CD4-positive, alpha-beta T cell treated with Interleukin-17A for 4 hours (primary cell): ENCODE data around the gene TMEM239.
"Not testable (repeated sequence)": the region's sequence is repeated elsewhere in the genome, so short reads cannot be mapped to it uniquely, and the experiment has no call there.

Experiments
- DNase-seq: peaks from one replicate; pipeline ENCODE4 v3.0.0-alpha.2; 2020; ENCODE audit warnings: mixed read lengths

The TMEM239 gene

DNA sequence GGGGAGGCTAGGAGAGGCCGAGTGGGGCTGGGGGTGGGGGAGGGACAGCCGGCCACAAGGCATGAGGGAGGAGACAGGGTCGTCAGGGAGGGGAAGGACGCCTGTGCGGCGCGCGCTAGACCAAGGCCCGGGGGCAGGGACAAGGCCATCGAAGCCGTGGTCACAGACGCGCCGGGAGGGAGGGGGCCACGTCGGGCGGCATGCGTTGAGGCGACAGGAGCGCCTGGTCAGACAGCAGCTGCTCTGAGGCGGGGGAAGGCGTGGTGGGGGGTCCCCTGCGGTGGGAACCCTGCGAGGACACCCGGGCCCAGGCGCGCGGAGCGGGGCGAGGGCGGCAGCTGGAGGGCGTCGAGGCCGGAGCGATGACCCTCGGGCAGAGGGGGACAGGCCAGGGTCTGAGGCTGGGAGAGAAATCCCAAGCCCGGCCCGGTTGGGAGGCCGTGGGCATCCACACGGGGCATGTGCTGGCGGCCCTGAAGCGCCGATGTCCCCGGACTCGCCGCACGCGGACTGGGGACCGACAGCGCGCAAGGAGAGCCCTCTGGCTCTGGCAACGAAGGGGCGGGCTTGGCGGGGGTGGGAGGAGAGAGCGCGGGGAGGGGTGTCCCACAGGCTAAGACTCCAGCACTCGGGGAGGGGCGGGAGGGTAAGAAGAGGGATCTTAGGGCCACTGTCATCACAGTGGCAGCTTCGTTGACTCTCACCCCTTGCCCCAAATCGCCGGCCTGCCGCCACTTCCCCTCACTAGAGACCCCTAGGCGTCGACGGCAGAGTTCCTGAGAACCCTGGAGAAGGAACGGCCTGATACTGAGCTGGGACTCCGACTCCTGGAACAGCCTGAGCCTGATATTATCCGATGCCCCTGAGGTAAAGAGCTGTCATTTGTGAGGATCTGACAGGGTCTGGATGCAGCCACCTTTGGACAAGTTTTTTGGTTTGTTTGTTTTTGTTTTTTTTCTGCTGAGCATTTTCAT is 5.0 kb downstream of the TMEM239 start:
- DNase-seq = peak; percentile 22

- peak; percentile 60 for DNase-seq
Measured at GRCh38 chr20:2822073-2822472, 5.9 kb downstream of the TMEM239 start.

GRCh38 chr20:2825761-2826160 is 9.6 kb downstream of the TMEM239 start:
- DNase-seq = no peak

- DNase-seq = no peak
Measured at GRCh38 chr20:2826655-2827054, 10.5 kb downstream of the TMEM239 start.

DNA sequence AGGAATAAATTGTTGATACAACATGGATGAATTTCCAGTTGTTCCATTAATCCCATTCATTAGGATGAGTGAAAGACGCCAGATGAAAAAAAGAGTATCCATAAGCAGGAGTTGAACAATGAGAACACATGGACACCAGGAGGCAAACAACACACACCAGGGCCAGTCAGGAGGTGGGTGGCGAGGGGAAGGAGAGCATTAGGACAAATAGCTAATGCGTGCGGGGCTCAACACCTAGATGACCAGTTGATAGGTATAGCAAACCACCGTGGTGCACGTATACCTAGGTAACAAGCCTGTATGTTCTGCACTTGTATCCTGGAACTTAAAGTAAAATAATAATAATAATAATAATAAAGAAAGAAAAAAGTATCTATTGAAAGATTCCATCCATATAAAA is 13.2 kb downstream of the TMEM239 start:
- DNase-seq = no peak

GRCh38 chr20:2831206-2831605 is 15.0 kb downstream of the TMEM239 start:
- DNase-seq = not testable (repeated sequence)

GRCh38 chr20:2833761-2834160 is 17.6 kb downstream of the TMEM239 start:
- DNase-seq = no peak

DNA sequence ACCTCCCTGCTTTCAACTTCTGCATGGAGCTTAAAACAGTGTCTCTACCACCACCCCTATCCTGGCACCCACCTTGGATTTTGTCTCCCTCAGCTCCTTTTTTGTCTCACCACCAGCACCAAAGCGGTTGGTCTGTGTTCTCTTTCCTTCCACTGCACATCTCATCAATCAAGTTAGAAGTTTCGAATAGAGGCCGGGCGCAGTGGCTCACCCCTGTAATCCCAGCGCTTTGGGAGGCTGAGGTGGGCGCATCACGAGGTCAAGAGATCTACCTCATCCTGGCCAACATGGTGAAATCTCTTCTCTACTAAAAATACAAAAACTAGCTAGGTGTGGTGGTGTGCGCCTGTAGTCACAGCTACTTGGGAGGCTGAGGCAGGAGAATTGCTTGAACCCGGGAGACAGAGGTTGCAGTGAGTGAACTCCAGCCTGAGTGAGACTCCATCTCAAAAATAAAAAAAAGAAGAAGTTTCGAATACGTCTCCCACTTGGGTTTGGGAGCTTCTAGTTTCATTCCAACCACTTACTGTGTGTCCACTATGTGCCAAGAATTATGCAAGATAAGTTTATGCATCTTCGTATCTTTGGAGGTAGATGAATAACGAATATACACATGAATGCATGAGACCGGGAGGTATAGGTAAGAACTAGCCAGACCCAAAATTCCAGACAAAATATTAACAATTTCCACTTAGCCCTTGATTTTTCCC is 18.4 kb downstream of the TMEM239 start:
- DNase-seq = no peak

DNA sequence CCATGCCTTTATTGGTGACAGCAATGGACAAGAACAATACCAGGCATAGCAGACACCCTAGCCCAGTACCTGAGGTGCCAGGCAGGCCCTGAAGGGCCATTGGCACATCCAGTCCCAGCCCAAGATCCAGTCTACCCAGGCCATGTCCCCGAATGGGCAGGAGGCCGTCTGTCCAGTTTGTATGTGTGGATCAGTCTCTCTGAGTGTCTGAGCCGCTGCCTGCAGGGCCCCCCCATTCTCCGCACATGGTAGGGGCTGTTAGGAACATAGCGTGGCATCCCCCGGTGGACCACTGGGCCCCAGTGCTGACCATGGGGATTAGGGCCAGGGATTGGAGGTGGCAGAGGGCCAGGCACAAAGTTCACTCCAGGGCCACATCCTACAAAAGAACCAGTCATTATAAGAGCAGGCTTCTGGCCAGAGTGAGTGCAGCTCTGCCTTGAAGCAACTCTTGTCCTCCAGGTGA is 19.2 kb downstream of the TMEM239 start:
- no peak for DNase-seq

GRCh38 chr20:2836035-2836434 is 19.9 kb downstream of the TMEM239 start:
- no peak for DNase-seq

DNA sequence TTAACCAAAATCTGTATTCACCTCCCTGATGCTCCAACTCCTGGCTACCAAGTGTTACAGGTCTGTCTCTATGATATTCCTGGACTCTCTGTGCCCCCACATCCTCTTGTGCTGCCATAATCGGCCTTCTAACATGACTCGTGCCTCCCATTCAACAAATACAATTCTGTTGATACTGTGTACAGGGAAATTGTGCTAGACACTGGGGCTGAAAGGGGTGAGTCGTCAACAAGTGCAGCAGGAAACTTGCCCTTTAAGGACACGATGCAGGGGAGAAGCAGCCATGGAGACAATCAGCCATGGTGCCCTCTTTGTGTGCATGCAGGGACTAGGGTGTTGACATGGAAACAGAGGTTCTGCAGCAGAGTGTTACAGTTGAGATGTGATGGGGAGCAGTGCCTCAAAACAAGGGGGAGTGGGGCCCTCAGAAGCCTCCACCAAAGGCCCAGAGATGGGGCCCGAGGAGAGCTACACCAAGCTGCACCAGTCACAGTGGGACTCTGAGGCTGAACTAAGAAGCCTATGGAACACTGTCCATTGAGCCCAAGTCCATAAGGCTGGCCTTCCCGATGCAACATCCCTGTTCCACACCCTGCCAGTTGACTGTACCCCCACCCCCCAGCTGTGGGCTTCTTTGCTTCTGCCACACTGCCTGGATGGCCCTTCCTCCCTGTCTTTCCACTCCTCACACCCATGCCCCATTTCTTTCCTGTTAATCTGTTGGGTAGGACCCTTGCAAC is 21.2 kb downstream of the TMEM239 start:
- no peak for DNase-seq

- DNase-seq = no peak
Measured at GRCh38 chr20:2838170-2838797, 22.1 kb downstream of the TMEM239 start.

DNA sequence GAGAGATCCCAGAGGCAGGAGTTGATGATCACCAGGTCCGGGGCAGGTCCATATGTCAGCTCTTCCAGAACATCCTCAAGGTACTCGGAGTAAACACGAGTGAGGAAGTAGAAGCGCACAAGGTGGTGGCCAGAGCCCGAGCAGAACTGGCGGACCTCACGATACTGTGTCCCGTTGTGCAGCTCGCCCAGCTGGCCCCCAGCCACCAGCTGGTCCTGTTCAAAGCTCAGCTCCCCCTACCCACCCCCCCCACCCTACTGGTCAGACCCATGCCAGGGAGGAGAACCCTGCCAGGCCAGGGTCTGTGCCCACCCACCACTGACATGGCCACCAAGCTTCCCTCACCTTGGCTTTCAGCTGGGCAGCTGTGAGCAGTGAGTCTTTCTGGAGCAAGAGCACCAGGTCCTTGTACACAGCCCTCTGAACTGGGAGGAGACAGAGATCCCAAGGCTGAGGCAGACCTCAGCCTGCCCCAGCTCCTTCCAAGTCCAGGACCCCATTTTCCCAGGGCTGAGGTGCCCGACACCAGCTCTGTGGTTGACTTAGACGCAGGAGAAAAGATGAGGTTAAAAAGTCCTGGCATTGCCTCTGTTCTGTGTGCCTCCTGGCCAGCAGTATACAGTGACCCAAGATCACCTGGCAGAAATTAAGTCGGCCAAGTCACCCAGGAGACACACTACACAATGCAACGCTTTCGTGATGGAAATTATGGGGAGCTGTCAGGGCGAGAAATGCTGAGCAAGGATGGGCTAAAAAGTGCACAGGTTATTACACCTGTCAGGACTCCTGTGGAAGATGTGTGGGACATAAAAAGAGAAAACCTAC is 22.9 kb downstream of the TMEM239 start:
- DNase-seq = no peak

- no peak for DNase-seq
Measured at GRCh38 chr20:2839732-2840137, 23.6 kb downstream of the TMEM239 start.

GRCh38 chr20:2840138-2840966 is 24.2 kb downstream of the TMEM239 start, which contains the start of the genes PCED1A and VPS16:
PCED1A (minus strand) TSS chr20:2840655; CDS start chr20:2839912, 743 bp downstream.
VPS16 (plus strand) TSS chr20:2840745; CDS start chr20:2840775, 30 bp downstream.
- peak; percentile 88 for DNase-seq

- peak; percentile 43 for DNase-seq
Measured at GRCh38 chr20:2840967-2841531, 24.9 kb downstream of the TMEM239 start.

DNA sequence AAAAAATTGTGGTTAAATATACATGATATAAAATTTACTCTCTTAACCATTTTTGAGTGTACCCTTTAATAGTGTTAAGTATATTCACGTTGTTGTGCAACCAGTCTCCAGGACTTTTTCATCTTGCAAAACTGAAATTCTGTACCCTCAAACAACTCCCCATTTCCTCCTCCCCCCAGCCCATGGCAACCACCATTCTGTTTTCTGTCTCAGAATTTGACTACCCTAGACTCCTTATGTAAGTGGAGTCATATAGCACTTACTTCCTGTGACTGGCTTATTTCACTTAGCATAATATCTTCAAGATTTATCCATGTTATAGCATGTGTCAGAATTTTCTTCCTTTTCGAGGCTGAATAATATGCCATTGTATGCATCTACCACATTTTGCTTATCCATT is 29.4 kb downstream of the TMEM239 start:
- DNase-seq = no peak

- no peak for DNase-seq
Measured at GRCh38 chr20:2846698-2847097, 30.5 kb downstream of the TMEM239 start.

- no peak for DNase-seq
Measured at GRCh38 chr20:2847802-2848201, 31.6 kb downstream of the TMEM239 start.

GRCh38 chr20:2849529-2849928 is 33.4 kb downstream of the TMEM239 start:
- DNase-seq = no peak
